HG02840 (cell line): ENCODE measurements around the gene TMEM187.

Experiments used
- ATAC-seq: cut with Tn5 transposase; IDR thresholded peaks from one replicate; pipeline ENCODE4 v1.9.1; 2021; ENCODE audit warnings: mild to moderate bottlenecking, moderate library complexity, moderate number of reproducible peaks; ENCODE audit not compliant: unreplicated experiment, low FRiP score

TMEM187 gene

DNA sequence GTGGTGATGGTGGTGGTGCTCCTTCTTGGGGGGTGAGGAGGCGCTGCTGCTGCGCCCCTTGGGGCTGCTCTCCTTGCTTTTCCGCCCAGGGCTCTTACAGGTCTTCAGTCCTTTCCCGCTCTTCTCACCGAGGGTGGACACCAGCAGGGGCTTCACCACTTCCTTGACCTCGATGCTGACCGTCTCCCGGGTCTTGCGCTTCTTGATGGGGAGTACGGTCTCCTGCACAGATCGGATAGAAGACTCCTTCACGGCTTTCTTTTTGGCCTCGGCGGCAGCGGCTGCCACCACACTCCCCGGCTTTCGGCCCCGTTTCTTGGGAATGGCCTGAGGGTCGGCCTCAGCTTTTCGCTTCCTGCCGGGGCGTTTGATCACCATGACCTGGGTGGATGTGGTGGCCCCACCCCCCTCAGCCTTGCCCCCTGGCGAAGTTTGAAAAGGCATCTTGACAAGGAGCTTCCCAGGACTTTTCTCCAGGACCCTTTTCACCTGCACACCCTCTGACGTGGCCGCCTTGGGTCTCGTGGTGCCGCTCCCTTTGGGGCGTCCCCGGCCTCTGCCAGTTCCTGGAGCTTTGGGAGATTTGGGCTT is 58.3 kb downstream of the TMEM187 start:
- no peak for ATAC-seq

DNA sequence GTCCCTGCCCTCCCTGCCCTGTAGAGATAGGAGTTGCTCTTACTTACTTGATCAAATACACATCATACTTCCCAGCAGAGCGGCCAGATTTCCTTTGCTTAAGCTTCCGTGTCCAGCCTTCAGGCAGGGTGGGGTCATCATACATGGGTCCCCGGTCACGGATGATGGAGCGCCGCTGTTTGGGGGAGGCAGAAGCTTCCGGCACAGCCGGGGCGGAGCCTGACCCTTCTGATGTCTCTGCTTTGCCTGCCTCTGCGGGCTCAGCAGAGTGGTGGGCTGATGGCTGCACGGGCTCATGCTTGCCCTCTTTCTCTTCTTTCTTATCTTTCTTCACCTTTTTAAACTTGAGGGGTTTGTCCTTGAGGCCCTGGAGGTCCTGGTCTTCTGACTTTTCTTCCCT is 59.6 kb downstream of the TMEM187 start:
- ATAC-seq, result no peak

DNA sequence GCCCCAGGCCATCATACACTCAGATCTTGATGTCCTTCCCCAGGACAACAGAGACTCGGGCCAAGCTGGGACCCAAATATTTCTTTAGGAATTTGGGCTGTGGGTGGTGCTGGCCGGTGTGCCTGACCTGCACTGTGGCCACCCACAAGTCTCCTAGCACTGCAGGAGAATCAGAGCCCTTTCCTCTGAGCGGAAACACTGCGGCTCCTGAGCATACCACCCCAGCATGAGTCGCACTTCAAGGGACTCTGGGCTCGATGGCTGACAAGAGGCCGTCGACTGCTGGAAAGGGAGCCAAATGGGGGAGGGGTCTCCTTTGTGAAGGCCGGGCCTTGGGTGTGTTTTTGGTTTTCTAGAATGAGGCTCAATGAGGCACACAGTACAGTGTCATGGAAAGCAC is 60.1 kb downstream of the TMEM187 start:
- ATAC-seq, result no peak
